ENCODE data around the gene OBI1.

Gene OBI1

DNA sequence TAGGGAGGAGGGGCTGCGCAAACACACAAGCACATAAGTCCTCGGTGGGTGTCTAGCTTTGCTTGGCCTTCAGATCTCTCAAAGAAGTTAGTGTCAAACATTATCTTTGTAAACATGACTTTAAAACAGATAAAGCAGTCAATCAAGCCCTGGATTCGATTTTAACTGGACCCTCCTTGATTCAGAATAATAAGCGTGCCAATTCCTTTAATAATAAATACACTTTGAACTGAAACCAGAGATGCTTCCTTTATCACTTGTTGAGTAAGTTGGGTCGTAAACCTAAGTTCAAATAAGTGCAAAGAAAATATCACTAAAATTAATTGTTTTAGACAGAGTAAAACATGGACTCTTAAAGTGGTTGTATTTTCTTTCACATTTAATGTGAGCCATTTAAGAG, 86.5 kb downstream of the OBI1 start:
- no peak for DNase-seq

DNA sequence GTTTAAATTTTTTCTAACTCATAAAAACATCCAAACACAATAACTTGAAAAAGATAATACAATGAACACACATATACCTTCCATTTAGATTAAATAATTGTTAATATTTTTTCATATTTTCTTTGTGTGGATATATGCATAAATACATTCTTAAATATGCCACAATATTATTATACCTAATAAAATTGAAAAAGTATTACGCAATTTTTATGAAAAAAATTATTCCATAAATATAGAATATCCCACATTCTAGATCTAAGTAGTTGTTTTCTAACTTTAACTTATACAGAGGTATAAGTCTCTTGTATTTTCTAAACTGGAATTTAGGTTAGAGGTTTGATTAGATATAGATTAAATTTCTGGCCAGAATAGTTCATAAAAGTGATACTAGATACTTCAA, 89.9 kb downstream of the OBI1 start:
- no peak for DNase-seq

DNA sequence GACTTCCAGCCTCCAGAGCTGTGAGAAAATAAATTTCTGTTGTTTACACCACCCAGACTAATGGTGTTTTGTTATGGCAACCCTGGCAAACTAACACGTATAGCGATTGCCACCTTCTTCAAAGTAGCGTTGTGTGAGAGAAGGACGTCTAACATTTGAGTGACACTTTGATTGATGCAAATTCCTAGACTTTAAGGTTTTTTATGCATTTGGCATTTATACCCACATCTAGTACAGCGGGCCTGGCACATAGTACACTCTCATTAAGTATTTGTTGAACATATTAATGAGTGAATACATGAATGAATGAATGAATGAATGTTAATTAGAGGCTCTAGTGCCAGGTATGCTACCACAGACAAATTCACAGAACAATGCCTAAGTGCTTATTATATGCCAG, 92.3 kb downstream of the OBI1 start:
- no peak for DNase-seq
